Sigmoid colon (tissue), 4 donors: ENCODE results near the gene MRPS18A.

Experiments used
- CTCF ChIP-seq, 4 experiments: fragments of 450-650 bp in 3 of 4; fragments of 200-600 bp in 1 of 4; IDR thresholded peaks; one replicate each; pipeline ENCODE4 v1.5.1; 2016 to 2019; ENCODE audit warnings: antibody characterized with exemption in 4 of 4, mild to moderate bottlenecking in 3 of 4, moderate library complexity in 2 of 4
- EP300 ChIP-seq, 4 donors: sonication (generic); formaldehyde crosslinking; IDR thresholded peaks; one replicate each; pipeline ENCODE4 v1.6.1; 2017; ENCODE audit warnings: antibody characterized with exemption in 4 of 4
- POLR2A ChIP-seq, 2 donors: fragments of 450-650 bp; IDR thresholded peaks; one replicate each; pipeline ENCODE4 v1.6.1; 2016; ENCODE audit warnings: antibody characterized with exemption in 2 of 2, mild to moderate bottlenecking in 2 of 2, moderate library complexity in 2 of 2
- POLR2AphosphoS5 ChIP-seq, 4 donors: sonication (generic); formaldehyde crosslinking; IDR thresholded peaks; one replicate each; pipeline ENCODE4 v1.6.1; 2017; ENCODE audit warnings: antibody characterized with exemption in 4 of 4

- TF ChIP-seq CTCF (IDR thresholded peaks at IDR 0.05) (no peak), POLR2A (IDR thresholded peaks at IDR 0.05) (no peak), POLR2AphosphoS5 (IDR thresholded peaks at IDR 0.05) (no peak), EP300 (IDR thresholded peaks at IDR 0.05) (no peak)
Measured at GRCh38 chr6:43674291-43674690, 13.3 kb downstream of the MRPS18A start.
